ENCODE measurements around the gene NHERF1.

Gene NHERF1

DNA sequence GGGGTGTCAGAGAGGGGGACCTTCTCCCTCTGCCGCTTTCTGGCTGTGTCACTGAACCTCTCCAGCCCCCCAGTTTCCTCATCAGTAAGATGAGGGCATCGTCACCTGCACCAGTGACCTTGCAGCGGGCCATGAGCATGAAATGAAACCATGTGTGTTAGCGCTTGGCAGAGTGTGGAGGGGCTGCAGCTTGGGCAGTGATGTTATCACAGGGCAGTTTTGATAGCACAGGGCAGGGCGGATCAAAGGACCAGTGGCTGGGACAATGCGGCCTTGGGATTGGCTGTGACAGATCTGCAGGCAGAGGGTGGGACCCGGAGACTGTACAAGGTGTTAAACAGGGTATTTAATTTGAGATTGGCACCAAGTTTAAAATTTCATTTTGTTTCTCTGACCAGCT is 66.6 kb downstream of the NHERF1 start:
- DNase-seq = no peak

DNA sequence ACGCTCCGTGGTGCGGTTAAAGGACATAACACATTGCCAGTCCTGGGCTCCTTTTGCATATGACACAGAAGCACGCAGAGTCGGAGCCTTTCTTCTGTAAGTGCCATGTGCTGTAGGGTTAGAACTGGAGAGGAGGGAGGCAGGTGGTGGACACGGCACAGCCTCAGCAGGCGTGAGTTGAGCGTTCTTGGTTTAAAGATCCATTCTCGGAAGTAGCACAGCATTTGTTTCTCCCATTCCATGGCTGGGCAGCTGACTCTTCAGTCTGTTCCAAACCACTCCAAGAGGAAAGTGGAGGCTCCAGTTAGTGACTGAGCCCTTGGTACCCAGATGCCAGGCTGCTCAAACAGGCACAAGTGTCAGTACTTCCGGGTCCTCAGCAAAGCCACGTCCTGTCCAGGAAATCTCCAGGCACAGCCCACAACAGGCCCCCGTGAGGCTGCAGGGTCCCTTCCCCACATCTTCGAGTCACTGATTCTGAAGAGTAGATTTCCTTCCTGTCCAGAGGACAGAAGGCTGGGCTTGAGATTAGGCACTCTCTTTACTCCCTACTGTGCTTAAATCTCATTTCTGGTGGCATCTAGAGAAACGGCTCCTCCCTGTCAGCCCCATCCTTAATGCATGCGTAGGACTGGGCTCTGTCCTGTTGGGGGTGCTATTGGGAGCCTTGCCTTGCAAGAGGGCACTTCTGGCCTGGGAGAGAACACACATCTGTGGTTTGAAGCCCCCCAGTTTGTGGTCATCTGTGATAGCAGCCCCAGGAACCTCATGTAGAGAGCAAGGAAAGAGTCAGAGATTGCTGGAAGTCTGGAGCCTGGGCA is 67.3 kb downstream of the NHERF1 start:
- DNase-seq = no peak

DNA sequence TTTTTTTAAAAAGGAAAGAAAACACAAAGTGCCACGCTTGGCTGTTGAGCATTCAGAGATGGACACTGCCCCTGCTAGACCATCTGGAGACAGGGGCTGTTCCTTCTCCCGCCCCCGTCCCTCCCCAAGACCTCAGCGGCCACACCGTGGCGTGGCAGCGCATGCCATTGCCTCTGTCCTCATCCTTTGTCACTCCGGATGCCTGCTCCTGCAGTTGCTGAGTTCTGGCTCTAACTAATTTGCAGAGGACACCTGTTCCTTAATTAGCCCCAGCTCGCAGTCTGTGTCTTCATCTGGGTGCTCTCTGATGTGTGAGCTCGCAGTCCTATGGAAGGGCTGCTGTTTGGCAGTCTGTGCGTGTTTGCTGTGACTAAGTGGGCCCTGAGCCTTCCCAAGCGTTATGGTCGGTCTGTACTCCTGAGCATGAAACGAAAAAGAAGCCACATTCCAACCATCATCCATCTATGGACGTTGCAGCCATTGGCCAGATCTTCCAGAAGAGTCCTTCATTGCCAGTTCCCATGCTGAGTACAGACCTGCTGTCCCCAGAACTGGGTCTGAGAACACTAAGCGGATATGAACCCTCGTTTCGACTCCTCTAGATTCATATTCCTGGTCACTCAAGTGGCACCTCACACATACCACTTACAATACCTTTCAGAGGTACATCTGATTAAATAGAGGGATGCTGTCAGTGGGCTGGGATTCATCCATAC is 68.6 kb downstream of the NHERF1 start:
- no peak for DNase-seq

DNA sequence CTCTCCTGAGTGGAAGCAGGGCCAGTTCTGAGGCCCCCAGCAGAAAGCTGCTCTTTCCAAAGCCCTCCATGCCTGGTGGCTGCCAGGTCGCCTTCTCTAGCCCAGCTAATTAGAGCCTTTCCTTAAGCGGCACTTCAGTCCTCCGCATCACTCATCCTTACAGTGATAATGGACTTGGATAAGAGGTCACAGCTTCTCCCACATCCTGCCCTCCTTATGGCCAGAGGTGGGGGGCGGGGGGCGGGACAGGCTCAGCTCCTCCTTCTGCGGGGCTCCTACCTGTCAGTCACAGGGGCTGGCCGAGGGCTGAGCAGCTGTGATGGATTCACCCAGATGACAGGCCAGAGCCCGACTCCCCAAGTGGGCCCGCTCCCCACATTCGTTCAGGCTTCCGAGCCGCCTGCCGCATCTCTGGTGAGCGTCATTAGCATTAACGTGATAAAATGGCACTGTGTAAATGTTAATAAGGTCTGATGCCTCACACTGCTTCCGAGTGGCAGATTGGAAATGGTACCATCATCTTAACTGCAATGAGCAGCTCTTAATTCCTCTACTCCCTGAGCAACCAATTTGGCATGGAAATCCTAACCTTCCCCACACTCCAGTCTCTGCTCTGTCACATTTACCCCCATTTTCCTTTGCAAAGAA is 70.0 kb downstream of the NHERF1 start:
- DNase-seq = no peak
